ENCODE data around the gene COLEC11. TPM values are rescaled to one million over a fixed set of nuclear protein-coding genes. Genes with fewer than 3 reads are reported as not detected.
A peak's percentile ranks its signal among the peaks of the same experiment; 100 is the strongest.

The COLEC11 gene
- total RNA-seq, 3 donors from 2014 or later (not counting 1 experiment from before 2014, with no cell fraction given) = 0.61 TPM; not detected in 2

GRCh38 chr2:3604207-3604877, 9.4 kb downstream of the COLEC11 start:
- Mint-ChIP-seq H3K9me3 (no peaks in the 10 kb centered on the region), H3K36me3 (no peaks in the 10 kb centered on the region), H3K27ac (no peak overlapping the region), H3K4me3 (no peak overlapping the region), H3K27me3 (ENCODE audit: low read depth in 2 of 2) (no peaks in the 10 kb centered on the region), H3K4me1 (no peaks in the 10 kb centered on the region)
- TF ChIP-seq CTCF (IDR thresholded peaks at IDR 0.05) = no peak
- no peaks in the 10 kb centered on the region for H3K4me1 ChIP-seq (ENCODE audit: control insufficient read depth, insufficient read depth, low read length)
- H3K4me3 ChIP-seq (ENCODE audit: low read length) = no peak overlapping the region
- no peak for DNase-seq
- H3K27ac ChIP-seq (ENCODE audit: low read length) = no peak overlapping the region
- WGBS (ENCODE audit: insufficient coverage) = 91% methylated on average over 16 of the region's 16 CpGs
- H3K36me3 ChIP-seq (ENCODE audit: control insufficient read depth, insufficient read depth, low read length) = no peaks in the 10 kb centered on the region
- H3K9me3 ChIP-seq (ENCODE audit: control insufficient read depth, insufficient read depth, low read length) = no peaks in the 10 kb centered on the region
- intact Hi-C loops (cut with micrococcal nuclease) = no loop called here
- H3K27me3 ChIP-seq (ENCODE audit: control insufficient read depth, insufficient read depth, low read length) = no peaks in the 10 kb centered on the region
- no peak for ATAC-seq

- H3K27me3 Mint-ChIP-seq (ENCODE audit: low read depth in 2 of 2) = no peaks in the 10 kb centered on the region
- no peak overlapping the region for H3K27ac Mint-ChIP-seq
- H3K4me3 Mint-ChIP-seq = peak overlapping the region; percentile 70
- no peak for TF ChIP-seq CTCF (IDR thresholded peaks at IDR 0.05)
- H3K4me1 Mint-ChIP-seq = no peaks in the 10 kb centered on the region
- no peaks in the 10 kb centered on the region for H3K36me3 ChIP-seq (ENCODE audit: control insufficient read depth, insufficient read depth, low read length)
- H3K4me3 ChIP-seq (ENCODE audit: low read length) = no peak overlapping the region
- DNase-seq (peak in 1 of 2 donors; percentile 58), ATAC-seq (peak in 1 of 3 donors; percentile 68)
- no peak overlapping the region for H3K27ac ChIP-seq (ENCODE audit: low read length)
- 72% methylated on average over 27 of the region's 44 CpGs for WGBS (ENCODE audit: insufficient coverage)
- H3K36me3 Mint-ChIP-seq = no peaks in the 10 kb centered on the region
- intact Hi-C loops (cut with micrococcal nuclease) = no loop called here
- no peaks in the 10 kb centered on the region for H3K9me3 Mint-ChIP-seq
- no peaks in the 10 kb centered on the region for H3K27me3 ChIP-seq (ENCODE audit: control insufficient read depth, insufficient read depth, low read length)
- no peaks in the 10 kb centered on the region for H3K4me1 ChIP-seq (ENCODE audit: control insufficient read depth, insufficient read depth, low read length)
- no peaks in the 10 kb centered on the region for H3K9me3 ChIP-seq (ENCODE audit: control insufficient read depth, insufficient read depth, low read length)
These were observed 10.4 kb downstream of the COLEC11 start for GRCh38 chr2:3604991-3605961.

- Mint-ChIP-seq H3K4me1 (no peaks in the 10 kb centered on the region), H3K36me3 (no peaks in the 10 kb centered on the region), H3K4me3 (peak overlapping the region; percentile 35), H3K27ac (no peak overlapping the region), H3K27me3 (ENCODE audit: low read depth in 2 of 2) (no peaks in the 10 kb centered on the region), H3K9me3 (no peaks in the 10 kb centered on the region)
- Histone ChIP-seq H3K36me3 (ENCODE audit: control insufficient read depth, insufficient read depth, low read length) (no peaks in the 10 kb centered on the region), H3K9me3 (ENCODE audit: control insufficient read depth, insufficient read depth, low read length) (no peaks in the 10 kb centered on the region), H3K27ac (ENCODE audit: low read length) (no peak overlapping the region), H3K27me3 (ENCODE audit: control insufficient read depth, insufficient read depth, low read length) (no peaks in the 10 kb centered on the region), H3K4me1 (ENCODE audit: control insufficient read depth, insufficient read depth, low read length) (no peaks in the 10 kb centered on the region), H3K4me3 (ENCODE audit: low read length) (no peak overlapping the region)
- 94% methylated on average over 11 of the region's 11 CpGs for WGBS (ENCODE audit: insufficient coverage)
- no peak for TF ChIP-seq CTCF (IDR thresholded peaks at IDR 0.05)
- ATAC-seq (no peak), DNase-seq (no peak)
- intact Hi-C loops (cut with micrococcal nuclease) = no loop called here
These were observed 11.1 kb downstream of the COLEC11 start for GRCh38 chr2:3606028-3606369.

Data from natural killer cell (primary cell).